Mesenchymal stem cell (in vitro differentiated cells and primary cell): ENCODE data around the gene GALNT2.

Experiments used
- DNase-seq: peaks from one replicate; pipeline ENCODE4 v3.0.0-alpha.2; 2013
- H2AFZ ChIP-seq: one replicate; pipeline ENCODE4 v1.6.1; 2013; ENCODE audit warnings: low read depth, mild to moderate bottlenecking, control low read depth, inconsistent platforms, low read length, moderate library complexity
- H2AK5ac ChIP-seq: 2 replicates; pipeline ENCODE4 v1.6.1; 2013; ENCODE audit warnings: low read length, moderate library complexity, mild to moderate bottlenecking, inconsistent platforms; ENCODE audit not compliant: severe bottlenecking
- H2BK120ac ChIP-seq: one replicate; pipeline ENCODE4 v1.6.1; 2013; ENCODE audit warnings: low read depth, mild to moderate bottlenecking, inconsistent platforms, low read length, moderate library complexity
- H2BK12ac ChIP-seq, 2 experiments: one replicate each; pipeline ENCODE4 v1.6.1; 2013; ENCODE audit warnings: inconsistent platforms in 2 of 2, low read length in 2 of 2, mild to moderate bottlenecking in 2 of 2, moderate library complexity in 2 of 2, control low read depth in 1 of 2
- H2BK15ac ChIP-seq: one replicate; pipeline ENCODE4 v1.6.1; 2013; ENCODE audit warnings: mild to moderate bottlenecking, low read depth, inconsistent platforms; ENCODE audit not compliant: poor library complexity, severe bottlenecking
- H2BK5ac ChIP-seq: 2 replicates; pipeline ENCODE4 v1.6.1; 2013; ENCODE audit warnings: low read depth, mild to moderate bottlenecking, low read length, control low read depth, inconsistent platforms; ENCODE audit not compliant: poor library complexity, severe bottlenecking
- H3K14ac ChIP-seq, 2 experiments: one replicate each; pipeline ENCODE4 v1.6.1; 2013; ENCODE audit warnings: inconsistent platforms in 2 of 2, low read length in 2 of 2, control low read depth in 1 of 2, mild to moderate bottlenecking in 1 of 2, moderate library complexity in 1 of 2
- H3K18ac ChIP-seq, 2 experiments: one replicate each; pipeline ENCODE4 v1.6.1; 2013; ENCODE audit warnings: inconsistent platforms in 2 of 2, low read length in 2 of 2, control low read depth in 1 of 2, low read depth in 1 of 2, mild to moderate bottlenecking in 1 of 2
- H3K23ac ChIP-seq, 2 experiments: one replicate each; pipeline ENCODE4 v1.6.1; 2013; ENCODE audit warnings: inconsistent platforms in 2 of 2, low read length in 2 of 2, mild to moderate bottlenecking in 2 of 2, moderate library complexity in 2 of 2, control low read depth in 1 of 2
- H3K27ac ChIP-seq: 2 replicates; pipeline ENCODE4 v1.5.1; 2013; ENCODE audit warnings: mild to moderate bottlenecking, moderate library complexity, low read length, control low read depth, inconsistent platforms; ENCODE audit not compliant: poor library complexity, severe bottlenecking
- H3K27me3 ChIP-seq, 2 experiments: 2 replicates each; pipeline versions ENCODE4 v1.6.1 to v1.7.0; 2013; ENCODE audit warnings: low read length in 2 of 2, mild to moderate bottlenecking in 2 of 2, moderate library complexity in 2 of 2, control low read depth in 1 of 2, inconsistent platforms in 1 of 2; ENCODE audit not compliant: control insufficient read depth in 1 of 2, insufficient read depth in 1 of 2
- H3K36me3 ChIP-seq, 2 experiments: 2 replicates each; pipeline versions ENCODE4 v1.6.1 to v1.7.0; 2013; ENCODE audit warnings: low read length in 2 of 2, control low read depth in 1 of 2, inconsistent platforms in 1 of 2, low read depth in 1 of 2, mild to moderate bottlenecking in 1 of 2; ENCODE audit not compliant: insufficient read depth in 2 of 2, control insufficient read depth in 1 of 2
- H3K4ac ChIP-seq, 2 experiments: one replicate each; pipeline ENCODE4 v1.6.1; 2013; ENCODE audit warnings: inconsistent platforms in 2 of 2, low read length in 2 of 2, mild to moderate bottlenecking in 2 of 2, moderate library complexity in 2 of 2, control low read depth in 1 of 2, low read depth in 1 of 2
- H3K4me1 ChIP-seq: 2 replicates; pipeline ENCODE4 v1.6.1; 2013; ENCODE audit warnings: low read depth, low read length, control low read depth; ENCODE audit not compliant: control insufficient read depth, insufficient read depth
- H3K4me2 ChIP-seq: 2 replicates; pipeline ENCODE4 v1.6.1; 2013; ENCODE audit warnings: low read length, mild to moderate bottlenecking, inconsistent platforms; ENCODE audit not compliant: poor library complexity, severe bottlenecking
- H3K4me3 ChIP-seq, 2 experiments: 2 replicates each; pipeline versions ENCODE4 v1.5.1 to v1.7.0; 2013; ENCODE audit warnings: low read length in 2 of 2, mild to moderate bottlenecking in 2 of 2, control low read depth in 1 of 2, low read depth in 1 of 2; ENCODE audit not compliant: insufficient read depth in 1 of 2
- H3K79me1 ChIP-seq: replicated peaks from 2 replicates; pipeline ENCODE4 v1.6.1; 2013; ENCODE audit warnings: mild to moderate bottlenecking, control low read depth, low read length, inconsistent platforms; ENCODE audit not compliant: poor library complexity, severe bottlenecking
- H3K9ac ChIP-seq: 2 replicates; pipeline ENCODE4 v1.7.0; 2013; ENCODE audit warnings: mild to moderate bottlenecking, low read length, moderate library complexity
- H3K9me3 ChIP-seq: 2 replicates; pipeline ENCODE4 v1.7.0; 2013; ENCODE audit warnings: mild to moderate bottlenecking, low read length; ENCODE audit not compliant: control insufficient read depth
- H4K8ac ChIP-seq: one replicate; pipeline ENCODE4 v1.6.1; 2013; ENCODE audit warnings: inconsistent platforms, mild to moderate bottlenecking, low read length, moderate library complexity
- H4K91ac ChIP-seq: one replicate; pipeline ENCODE4 v1.6.1; 2013; ENCODE audit warnings: mild to moderate bottlenecking, low read length, inconsistent platforms
- WGBS: methylation state at CpG from one replicate; pipeline ENCODE4 v1.1.7; 2013; ENCODE audit warnings: mixed read lengths; 5-methylcytosine and 5-hydroxymethylcytosine counted together

GALNT2 gene

DNA sequence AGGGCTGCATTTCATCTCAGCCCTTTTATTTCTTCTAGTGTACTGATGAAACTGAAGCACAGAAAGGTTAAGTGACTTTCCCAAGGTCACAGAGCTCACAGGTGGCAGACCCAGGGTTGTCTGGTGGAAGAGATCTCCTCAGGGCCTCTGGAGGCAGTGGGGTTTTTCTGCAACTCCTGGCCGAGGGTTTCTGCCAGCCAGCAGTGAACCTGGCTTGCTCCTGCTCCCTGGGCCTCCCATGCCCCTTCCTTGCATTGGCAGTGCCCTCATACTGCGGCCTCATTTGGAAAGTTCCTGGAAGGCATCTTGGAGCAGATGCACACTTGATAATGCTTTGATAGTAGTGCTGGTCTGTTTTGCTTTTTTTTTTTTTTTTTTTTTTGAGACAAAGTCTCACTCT lies 7.7 kb downstream of the GALNT2 start:
- no peak overlapping the region for H3K4ac ChIP-seq
- H3K4me3 ChIP-seq = no peak overlapping the region
- 95% methylated on average over 2 of the region's 2 CpGs for WGBS
- no peaks in the 10 kb centered on the region for H3K27me3 ChIP-seq
- no peak overlapping the region for H3K14ac ChIP-seq
- H3K23ac ChIP-seq = no peak overlapping the region
- peaks cover 0 to 4% of the 10 kb centered on the region in 2 experiments for H3K36me3 ChIP-seq
- H3K9me3 ChIP-seq = no peaks in the 10 kb centered on the region
- H4K91ac ChIP-seq = no peak overlapping the region
- no peak overlapping the region for H3K9ac ChIP-seq
- peaks cover 31% of the 10 kb centered on the region for H3K4me1 ChIP-seq
- no peak for DNase-seq
- no peak overlapping the region for H3K27ac ChIP-seq
- H4K8ac ChIP-seq = no peak overlapping the region
- H3K79me1 ChIP-seq = peaks cover 29% of the 10 kb centered on the region
- no peak overlapping the region for H2BK15ac ChIP-seq
- H3K18ac ChIP-seq = no peak overlapping the region
- no peak overlapping the region for H2BK12ac ChIP-seq
- H2BK5ac ChIP-seq = no peak overlapping the region
- H2BK120ac ChIP-seq = no peak overlapping the region
- H2AK5ac ChIP-seq = no peak overlapping the region
- H2AFZ ChIP-seq = no peak overlapping the region
- no peak overlapping the region for H3K4me2 ChIP-seq

DNA sequence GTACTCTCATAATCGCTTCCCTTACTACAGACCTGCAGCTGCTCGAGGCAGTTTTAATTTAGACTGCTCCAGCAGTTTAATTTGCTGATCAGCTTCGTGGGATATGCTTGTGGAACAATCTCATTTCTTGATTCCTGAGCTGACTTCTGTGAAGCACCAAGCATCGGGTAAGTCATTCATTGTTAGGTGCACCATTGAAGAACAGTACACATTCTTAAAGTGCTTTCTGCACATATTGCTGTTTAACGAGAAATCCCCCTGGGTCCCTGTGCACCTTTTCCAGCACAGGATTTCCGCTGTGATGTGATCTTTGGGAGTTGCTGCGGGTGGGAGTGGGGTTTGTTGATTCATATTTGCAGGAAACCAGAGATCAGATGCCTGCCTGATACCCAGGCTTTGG lies 9.1 kb downstream of the GALNT2 start:
- DNase-seq = no peak
- H4K91ac ChIP-seq = no peak overlapping the region
- no peak overlapping the region for H2BK12ac ChIP-seq
- no peak overlapping the region for H3K4me2 ChIP-seq
- no peak overlapping the region for H2BK15ac ChIP-seq
- H3K23ac ChIP-seq = peak overlapping the region in 1 of 2 experiments; percentile 45
- H3K27me3 ChIP-seq = no peaks in the 10 kb centered on the region
- H3K4me1 ChIP-seq = peaks cover 26% of the 10 kb centered on the region
- no peak overlapping the region for H2AK5ac ChIP-seq
- H3K79me1 ChIP-seq = peaks cover 36% of the 10 kb centered on the region
- H3K9ac ChIP-seq = no peak overlapping the region
- no peaks in the 10 kb centered on the region for H3K9me3 ChIP-seq
- H3K4ac ChIP-seq = no peak overlapping the region
- H2BK120ac ChIP-seq = no peak overlapping the region
- no peak overlapping the region for H3K18ac ChIP-seq
- H3K14ac ChIP-seq = no peak overlapping the region
- H3K4me3 ChIP-seq = no peak overlapping the region
- H3K27ac ChIP-seq = no peak overlapping the region
- H3K36me3 ChIP-seq = peaks cover 0 to 11% of the 10 kb centered on the region in 2 experiments
- WGBS = 98% methylated on average over 7 of the region's 7 CpGs
- H2AFZ ChIP-seq = no peak overlapping the region
- H2BK5ac ChIP-seq = no peak overlapping the region
- no peak overlapping the region for H4K8ac ChIP-seq

DNA sequence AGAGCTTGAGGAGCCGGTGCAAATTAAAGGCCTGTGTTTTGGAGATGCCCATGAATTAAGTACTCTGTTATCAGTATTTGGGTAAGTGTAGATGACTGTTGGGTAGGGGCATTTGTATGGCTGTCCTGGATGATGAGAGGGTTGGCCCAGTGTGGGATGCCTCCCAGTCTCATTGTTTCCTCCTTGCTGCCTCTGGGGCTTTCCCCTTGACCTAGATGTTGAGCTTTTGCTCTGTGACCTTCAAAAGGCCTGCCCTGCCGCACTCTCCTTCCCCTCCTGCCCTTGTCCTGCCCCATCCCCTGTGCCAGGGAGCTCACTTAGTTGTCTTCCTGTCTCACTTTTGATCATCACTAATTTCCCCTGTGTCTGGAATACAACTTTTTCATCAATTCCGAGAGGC lies 10.0 kb downstream of the GALNT2 start:
- no peak overlapping the region for H2BK5ac ChIP-seq
- no peak overlapping the region for H3K4ac ChIP-seq
- no peak overlapping the region for H2BK120ac ChIP-seq
- H3K9ac ChIP-seq = no peak overlapping the region
- H4K91ac ChIP-seq = no peak overlapping the region
- no peak overlapping the region for H2BK12ac ChIP-seq
- no peak for DNase-seq
- peak overlapping the region; percentile 73 for H2AK5ac ChIP-seq
- H2AFZ ChIP-seq = no peak overlapping the region
- WGBS = 97% methylated on average over 3 of the region's 3 CpGs
- H2BK15ac ChIP-seq = peak overlapping the region; percentile 9
- H3K27me3 ChIP-seq = no peaks in the 10 kb centered on the region
- H3K18ac ChIP-seq = peak overlapping the region in 1 of 2 experiments; percentile 28
- H4K8ac ChIP-seq = no peak overlapping the region
- no peak overlapping the region for H3K4me3 ChIP-seq
- H3K4me2 ChIP-seq = no peak overlapping the region
- H3K14ac ChIP-seq = no peak overlapping the region
- H3K23ac ChIP-seq = peak overlapping the region in 1 of 2 experiments; percentile 19
- H3K4me1 ChIP-seq = peaks cover 26% of the 10 kb centered on the region
- H3K79me1 ChIP-seq = peaks cover 34% of the 10 kb centered on the region
- peaks cover 0 to 13% of the 10 kb centered on the region in 2 experiments for H3K36me3 ChIP-seq
- no peak overlapping the region for H3K27ac ChIP-seq
- no peaks in the 10 kb centered on the region for H3K9me3 ChIP-seq

DNA sequence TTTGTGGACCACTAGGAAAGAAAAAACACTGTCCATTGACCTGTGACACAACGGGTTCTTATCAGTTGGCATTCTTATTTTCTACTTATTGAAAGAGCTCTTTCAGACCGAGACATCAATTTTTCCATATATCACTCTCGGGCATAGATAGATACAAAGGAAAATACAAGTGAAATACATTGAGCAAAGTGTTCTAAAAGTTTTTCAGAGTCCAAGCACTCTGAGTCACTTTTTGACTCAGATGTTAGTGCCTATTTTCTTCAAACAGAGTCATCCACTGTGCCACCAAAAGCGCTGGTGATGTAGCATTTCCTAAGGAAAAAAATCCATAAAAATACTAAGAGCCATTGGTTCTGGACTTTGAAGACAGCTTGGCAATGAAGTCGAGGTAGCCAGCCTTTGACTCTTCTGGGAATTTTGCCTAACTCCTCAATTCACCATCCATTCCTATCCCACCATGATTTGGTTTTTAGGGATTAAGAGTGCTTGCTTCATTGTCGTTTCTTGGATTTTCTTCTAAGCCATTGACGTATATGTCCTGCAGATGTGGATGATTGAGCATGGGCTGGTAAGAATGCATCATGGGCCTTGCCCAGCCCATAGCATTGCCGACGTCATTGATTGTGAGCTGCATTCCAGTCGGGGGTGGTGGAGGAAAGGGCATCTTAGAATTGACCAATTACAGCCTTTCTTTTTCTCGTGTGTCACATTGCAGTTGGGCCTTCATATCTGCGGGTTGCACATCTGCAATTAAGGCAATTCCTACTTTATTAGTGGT lies 10.6 kb downstream of the GALNT2 start:
- no peaks in the 10 kb centered on the region for H3K9me3 ChIP-seq
- H4K91ac ChIP-seq = no peak overlapping the region
- no peak overlapping the region for H3K18ac ChIP-seq
- peak overlapping the region in 1 of 2 experiments; percentile 28 for H3K23ac ChIP-seq
- no peak overlapping the region for H2AFZ ChIP-seq
- no peaks in the 10 kb centered on the region for H3K27me3 ChIP-seq
- peaks cover 21% of the 10 kb centered on the region for H3K4me1 ChIP-seq
- no peak overlapping the region for H2BK15ac ChIP-seq
- no peak overlapping the region for H2BK5ac ChIP-seq
- H4K8ac ChIP-seq = no peak overlapping the region
- no peak overlapping the region for H3K4ac ChIP-seq
- H2BK120ac ChIP-seq = no peak overlapping the region
- no peak overlapping the region for H3K9ac ChIP-seq
- H3K4me2 ChIP-seq = no peak overlapping the region
- H2BK12ac ChIP-seq = no peak overlapping the region
- peaks cover 0 to 13% of the 10 kb centered on the region in 2 experiments for H3K36me3 ChIP-seq
- H3K4me3 ChIP-seq = no peak overlapping the region
- no peak overlapping the region for H3K14ac ChIP-seq
- no peak for DNase-seq
- 76% methylated on average over 7 of the region's 12 CpGs for WGBS
- H2AK5ac ChIP-seq = peak overlapping the region; percentile 15
- peaks cover 31% of the 10 kb centered on the region for H3K79me1 ChIP-seq
- H3K27ac ChIP-seq = peak overlapping the region; percentile 24
